Dendritic cell treated with granulocyte-macrophage colony-stimulating factor and Interleukin-4, amounts not matched to agents 40 ng/mL and 50 ng/mL, for 4 days (primary cell): ENCODE results near the gene ATXN1.

Experiments used
- H3K27ac Mint-ChIP-seq: one replicate; pipeline ENCODE4 v1.8.0; 2022; ENCODE audit warnings: mild to moderate bottlenecking, mixed read lengths
- H3K27me3 Mint-ChIP-seq: one replicate; pipeline ENCODE4 v1.8.0; 2022; ENCODE audit warnings: mild to moderate bottlenecking, mixed read lengths
- H3K36me3 Mint-ChIP-seq: one replicate; pipeline ENCODE4 v1.8.0; 2022; ENCODE audit warnings: low read depth, mixed read lengths
- H3K4me1 Mint-ChIP-seq: one replicate; pipeline ENCODE4 v1.8.0; 2022; ENCODE audit warnings: low read depth, mixed read lengths
- H3K4me3 Mint-ChIP-seq: one replicate; pipeline ENCODE4 v1.8.0; 2022; ENCODE audit warnings: mild to moderate bottlenecking, moderate library complexity, mixed read lengths
- H3K9me3 Mint-ChIP-seq: one replicate; pipeline ENCODE4 v1.8.0; 2022; ENCODE audit warnings: mixed read lengths
- intact Hi-C: fragments of 100-400 bp; cut with micrococcal nuclease; formaldehyde crosslinking; loops from one replicate; pipeline ENCODE4 v1.15.0; 2022

The ATXN1 gene

GRCh38 chr6:16369140-16369745 lies 392.0 kb downstream of the ATXN1 start:
- peaks cover 44% of the 10 kb centered on the region for H3K4me1 Mint-ChIP-seq
- H3K27ac Mint-ChIP-seq = no peak overlapping the region
- no peak overlapping the region for H3K4me3 Mint-ChIP-seq
- no peaks in the 10 kb centered on the region for H3K9me3 Mint-ChIP-seq
- intact Hi-C loops = no loop called here
- H3K27me3 Mint-ChIP-seq = no peaks in the 10 kb centered on the region
- H3K36me3 Mint-ChIP-seq = peaks cover 21% of the 10 kb centered on the region

- H3K36me3 Mint-ChIP-seq = peaks cover 26% of the 10 kb centered on the region
- H3K27ac Mint-ChIP-seq = peak overlapping the region; percentile 53
- no peak overlapping the region for H3K4me3 Mint-ChIP-seq
- peaks cover 34% of the 10 kb centered on the region for H3K4me1 Mint-ChIP-seq
- intact Hi-C loops = no loop called here
- no peaks in the 10 kb centered on the region for H3K27me3 Mint-ChIP-seq
- H3K9me3 Mint-ChIP-seq = no peaks in the 10 kb centered on the region
Observed at GRCh38 chr6:16367571-16367970, 393.7 kb downstream of the ATXN1 start.

GRCh38 chr6:16363749-16364148 lies 397.5 kb downstream of the ATXN1 start:
- Mint-ChIP-seq H3K36me3 (peaks cover 25% of the 10 kb centered on the region), H3K4me3 (no peak overlapping the region), H3K9me3 (no peaks in the 10 kb centered on the region), H3K4me1 (peaks cover 36% of the 10 kb centered on the region), H3K27ac (no peak overlapping the region), H3K27me3 (no peaks in the 10 kb centered on the region)
- intact Hi-C loops = no loop called here

GRCh38 chr6:16362819-16363589 lies 398.3 kb downstream of the ATXN1 start:
- H3K4me3 Mint-ChIP-seq = no peak overlapping the region
- H3K27me3 Mint-ChIP-seq = no peaks in the 10 kb centered on the region
- intact Hi-C loops = no loop called here
- H3K4me1 Mint-ChIP-seq = peaks cover 35% of the 10 kb centered on the region
- H3K36me3 Mint-ChIP-seq = peaks cover 26% of the 10 kb centered on the region
- H3K27ac Mint-ChIP-seq = peak overlapping the region; percentile 33
- H3K9me3 Mint-ChIP-seq = no peaks in the 10 kb centered on the region

- H3K9me3 Mint-ChIP-seq = no peaks in the 10 kb centered on the region
- H3K27ac Mint-ChIP-seq = peak overlapping the region; percentile 33
- peaks cover 33% of the 10 kb centered on the region for H3K36me3 Mint-ChIP-seq
- intact Hi-C loops = no loop called here
- H3K27me3 Mint-ChIP-seq = no peaks in the 10 kb centered on the region
- peaks cover 36% of the 10 kb centered on the region for H3K4me1 Mint-ChIP-seq
- H3K4me3 Mint-ChIP-seq = no peak overlapping the region
Observed at GRCh38 chr6:16362296-16362695, 399.0 kb downstream of the ATXN1 start.

- no peak overlapping the region for H3K4me3 Mint-ChIP-seq
- H3K27me3 Mint-ChIP-seq = no peaks in the 10 kb centered on the region
- H3K4me1 Mint-ChIP-seq = peaks cover 32% of the 10 kb centered on the region
- peak overlapping the region; percentile 33 for H3K27ac Mint-ChIP-seq
- intact Hi-C loops = no loop called here
- H3K36me3 Mint-ChIP-seq = peaks cover 34% of the 10 kb centered on the region
- H3K9me3 Mint-ChIP-seq = no peaks in the 10 kb centered on the region
Observed at GRCh38 chr6:16361861-16362260, 399.4 kb downstream of the ATXN1 start.

- peaks cover 33% of the 10 kb centered on the region for H3K4me1 Mint-ChIP-seq
- no peak overlapping the region for H3K4me3 Mint-ChIP-seq
- H3K27ac Mint-ChIP-seq = peak overlapping the region; percentile 22
- peaks cover 34% of the 10 kb centered on the region for H3K36me3 Mint-ChIP-seq
- no peaks in the 10 kb centered on the region for H3K27me3 Mint-ChIP-seq
- H3K9me3 Mint-ChIP-seq = no peaks in the 10 kb centered on the region
- intact Hi-C loops = no loop called here
Observed at GRCh38 chr6:16361121-16361520, 400.1 kb downstream of the ATXN1 start.

- no peak overlapping the region for H3K4me3 Mint-ChIP-seq
Observed at GRCh38 chr6:16360365-16360764, 400.9 kb downstream of the ATXN1 start.

GRCh38 chr6:16359563-16359962 lies 401.7 kb downstream of the ATXN1 start:
- peaks cover 39% of the 10 kb centered on the region for H3K4me1 Mint-ChIP-seq
- intact Hi-C loops = no loop called here
- no peak overlapping the region for H3K27ac Mint-ChIP-seq
- H3K36me3 Mint-ChIP-seq = peaks cover 45% of the 10 kb centered on the region
- no peaks in the 10 kb centered on the region for H3K9me3 Mint-ChIP-seq
- H3K27me3 Mint-ChIP-seq = no peaks in the 10 kb centered on the region
- no peak overlapping the region for H3K4me3 Mint-ChIP-seq

More at GRCh38 chr6:16360365-16360764, 400.9 kb downstream of the ATXN1 start:
- H3K9me3 Mint-ChIP-seq = no peaks in the 10 kb centered on the region
- H3K27me3 Mint-ChIP-seq = no peaks in the 10 kb centered on the region
- peaks cover 42% of the 10 kb centered on the region for H3K36me3 Mint-ChIP-seq
- H3K4me1 Mint-ChIP-seq = peaks cover 39% of the 10 kb centered on the region
- peak overlapping the region; percentile 22 for H3K27ac Mint-ChIP-seq
- intact Hi-C loops = no loop called here

- no peak overlapping the region for H3K27ac Mint-ChIP-seq
- no peaks in the 10 kb centered on the region for H3K9me3 Mint-ChIP-seq
- no peak overlapping the region for H3K4me3 Mint-ChIP-seq
- peaks cover 45% of the 10 kb centered on the region for H3K36me3 Mint-ChIP-seq
- no peaks in the 10 kb centered on the region for H3K27me3 Mint-ChIP-seq
- intact Hi-C loops = no loop called here
- peaks cover 39% of the 10 kb centered on the region for H3K4me1 Mint-ChIP-seq
Observed at GRCh38 chr6:16358531-16359138, 402.6 kb downstream of the ATXN1 start.

GRCh38 chr6:16355699-16356446 lies 405.4 kb downstream of the ATXN1 start:
- Mint-ChIP-seq H3K9me3 (no peaks in the 10 kb centered on the region), H3K36me3 (peaks cover 28% of the 10 kb centered on the region), H3K27me3 (no peaks in the 10 kb centered on the region), H3K4me3 (no peak overlapping the region), H3K27ac (peak overlapping the region; percentile 15), H3K4me1 (peaks cover 29% of the 10 kb centered on the region)
- intact Hi-C loops = no loop called here

- Mint-ChIP-seq H3K36me3 (peaks cover 28% of the 10 kb centered on the region), H3K27ac (peak overlapping the region; percentile 15)
Observed at GRCh38 chr6:16355238-16355637, 406.0 kb downstream of the ATXN1 start.

GRCh38 chr6:16354692-16355091 lies 406.6 kb downstream of the ATXN1 start:
- no peak overlapping the region for H3K4me3 Mint-ChIP-seq
- H3K4me1 Mint-ChIP-seq = peaks cover 21% of the 10 kb centered on the region
- no peaks in the 10 kb centered on the region for H3K27me3 Mint-ChIP-seq
- intact Hi-C loops = no loop called here
- H3K9me3 Mint-ChIP-seq = no peaks in the 10 kb centered on the region
- peaks cover 28% of the 10 kb centered on the region for H3K36me3 Mint-ChIP-seq
- H3K27ac Mint-ChIP-seq = no peak overlapping the region

More at GRCh38 chr6:16355238-16355637, 406.0 kb downstream of the ATXN1 start:
- intact Hi-C loops = no loop called here
- H3K4me3 Mint-ChIP-seq = no peak overlapping the region
- no peaks in the 10 kb centered on the region for H3K27me3 Mint-ChIP-seq
- peaks cover 25% of the 10 kb centered on the region for H3K4me1 Mint-ChIP-seq
- H3K9me3 Mint-ChIP-seq = no peaks in the 10 kb centered on the region
